Motor neuron (in vitro differentiated cells): ENCODE results near the gene YTHDF1. TPM values are rescaled to one million over a fixed set of nuclear protein-coding genes. Genes with fewer than 3 reads are reported as not detected.

ENCODE experiments used
- ATAC-seq, 8 experiments: fragments of 200-7000 bp; cut with Tn5 transposase; replicated peaks in 6 of 8; 2 replicates each; pipeline ENCODE4 v1.8.0; 2021; ENCODE audit warnings: mild to moderate bottlenecking in 8 of 8, moderate library complexity in 8 of 8
- H3K27ac ChIP-seq, 2 donors: fragments of 250-450 bp; sonication (Bioruptor Pico); 2 replicates each; pipeline ENCODE4 v1.9.0; 2021; ENCODE audit warnings: antibody characterized with exemption in 2 of 2, mild to moderate bottlenecking in 2 of 2, moderate library complexity in 1 of 2
- H3K4me1 ChIP-seq, 2 donors: fragments of 250-450 bp; sonication (Bioruptor Pico); replicated peaks in 1 of 2; 2 replicates each; pipeline ENCODE4 v1.6.1; 2021; ENCODE audit warnings: antibody characterized with exemption in 2 of 2, mild to moderate bottlenecking in 2 of 2, moderate library complexity in 1 of 2
- H3K4me3 ChIP-seq, 5 donors: fragments of 250-450 bp; sonication (Bioruptor Pico); 2 replicates each; pipeline ENCODE4 v1.9.0; 2021; ENCODE audit warnings: antibody characterized with exemption in 5 of 5, mild to moderate bottlenecking in 5 of 5, moderate library complexity in 4 of 5
- WGBS, 10 experiments: fragments of 450-650 bp; shearing (Covaris generic); methylation state at CpG; one replicate each; pipeline ENCODE4 v1.0.0; 2022; 5-methylcytosine and 5-hydroxymethylcytosine counted together
- in situ Hi-C, 9 experiments: fragments of 400-800 bp; cut with MboI; loops; one replicate each; pipeline ENCODE4 v1.15.0; 2021; ENCODE audit warnings: low sequenced_read_pairs in 9 of 9, low pct_unique_long_range_greater_than_20kb in 2 of 9; ENCODE audit not compliant: unreplicated experiment in 9 of 9
- total RNA-seq, 8 experiments: library from RNA; unstranded; fragments of 300-600 nt; gene quantifications; 2 replicates each; pipeline versions ENCODE4 v1.2.3 to v1.2.4, GENCODE V29; 2022

YTHDF1 gene
- total RNA-seq, 8 experiments from 2014 or later = 22.9 to 38.5 (median 33.6) TPM

DNA sequence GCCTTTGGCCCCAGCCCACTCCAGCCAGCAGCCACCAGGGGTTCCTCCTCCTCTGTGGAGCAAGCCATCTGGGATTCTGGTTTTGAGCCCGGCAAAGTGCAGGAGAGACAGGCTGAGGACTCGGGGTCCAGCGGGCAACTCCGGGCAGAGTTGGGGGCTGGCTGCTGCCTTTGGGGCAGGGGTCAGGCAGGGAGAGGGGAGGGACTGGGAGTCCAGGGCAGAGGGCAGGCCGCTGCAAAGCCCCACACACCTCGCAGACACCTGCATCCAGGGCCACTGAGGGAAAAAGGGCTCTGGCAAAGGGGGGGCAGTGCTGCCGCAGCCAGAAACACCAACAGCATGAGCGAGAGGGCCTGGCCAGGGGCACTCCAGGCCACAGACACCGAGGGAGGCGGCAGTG lies 28.5 kb upstream of the YTHDF1 start:
- no peak for ATAC-seq
- in situ Hi-C loops = no loop called here
- Histone ChIP-seq H3K27ac (no peak overlapping the region), H3K4me3 (no peak overlapping the region), H3K4me1 (peaks cover 17 to 20% of the 10 kb centered on the region in 2 donors)
- WGBS, 10 experiments = no CpG with 5 or more reads among the region's 10 CpGs

DNA sequence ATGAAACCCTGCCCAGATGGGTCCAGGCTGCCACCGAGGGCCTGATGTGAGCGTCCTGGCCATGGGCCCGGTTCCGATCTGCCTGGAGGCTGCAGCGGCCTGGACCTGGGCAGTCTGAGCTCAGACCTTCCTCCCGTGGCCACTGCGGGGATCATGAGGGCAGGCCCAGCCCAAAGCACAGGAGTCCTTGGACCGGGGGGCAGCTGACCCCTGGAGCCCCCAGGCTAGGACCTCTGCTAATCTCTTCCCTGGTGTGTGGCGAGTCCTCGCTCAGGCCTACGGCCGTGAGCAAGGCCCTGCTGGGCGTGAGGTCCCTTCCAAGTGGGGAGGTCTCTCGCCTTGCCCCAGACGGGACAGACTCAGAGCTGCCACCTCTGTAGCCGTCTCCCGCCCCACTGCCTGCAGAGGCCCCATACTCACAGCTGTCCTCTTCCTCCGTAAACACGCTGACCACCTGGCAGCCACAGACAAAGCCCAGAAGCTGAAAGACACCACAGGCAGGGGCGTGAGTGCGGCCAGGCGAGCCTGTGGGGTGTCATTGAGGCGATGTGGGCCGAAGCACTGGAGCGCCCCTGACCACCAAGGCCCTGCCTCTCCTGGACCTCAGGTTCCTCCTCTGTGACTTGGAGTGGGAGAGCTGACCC lies 27.8 kb upstream of the YTHDF1 start:
- H3K4me3 ChIP-seq = no peak overlapping the region
- H3K4me1 ChIP-seq = peaks cover 17 to 19% of the 10 kb centered on the region in 2 donors

GRCh38 chr20:63242736-63243135 lies 26.8 kb upstream of the YTHDF1 start:
- in situ Hi-C loops = no loop called here
- Histone ChIP-seq H3K4me3 (no peak overlapping the region), H3K27ac (no peak overlapping the region), H3K4me1 (peaks cover 11 to 19% of the 10 kb centered on the region in 2 donors)
- 83 to 100% methylated on average over 1 to 2 of the region's 21 CpGs; no CpG with 5 or more reads in 8 of the 10 experiments for WGBS, 10 experiments
- ATAC-seq = no peak

More for the DNA sequence above, 27.8 kb upstream of the YTHDF1 start:
- H3K27ac ChIP-seq = no peak overlapping the region
- 40 to 100% (median 71%) methylated on average over 1 to 11 of the region's 25 CpGs; no CpG with 5 or more reads in 4 of the 10 experiments for WGBS, 10 experiments
- no peak for ATAC-seq
- in situ Hi-C loops = no loop called here

DNA sequence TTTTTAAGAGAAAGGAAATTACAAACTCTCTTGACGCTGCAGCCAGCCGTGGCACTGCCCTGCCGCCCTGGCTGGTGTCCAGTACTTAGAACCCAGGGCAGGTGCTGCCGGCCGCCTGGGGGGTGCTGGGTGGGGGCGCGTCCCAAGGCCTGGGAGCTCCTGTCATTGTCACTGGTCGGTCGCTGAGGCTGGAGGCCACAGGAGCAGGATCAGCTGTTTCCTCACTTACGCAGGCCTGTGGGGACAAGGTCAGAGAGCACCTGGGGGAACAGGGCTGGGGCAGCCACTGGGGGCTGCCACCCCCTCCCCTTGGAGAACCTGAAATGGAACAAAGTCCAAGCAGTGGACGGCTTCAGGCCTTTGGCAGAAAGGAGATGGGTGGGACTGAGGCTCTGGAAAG lies 25.3 kb upstream of the YTHDF1 start:
- no peak overlapping the region for H3K27ac ChIP-seq
- H3K4me3 ChIP-seq = no peak overlapping the region
- WGBS, 10 experiments = 80 to 95% methylated on average over 4 of the region's 11 CpGs; no CpG with 5 or more reads in 8 of the 10 experiments
- no peak for ATAC-seq
- in situ Hi-C loops = no loop called here
- H3K4me1 ChIP-seq = peaks cover 12 to 13% of the 10 kb centered on the region in 2 donors

GRCh38 chr20:63240004-63240403 lies 24.1 kb upstream of the YTHDF1 start:
- H3K4me3 ChIP-seq = no peak overlapping the region
- no peak overlapping the region for H3K27ac ChIP-seq
- 55 to 100% (median 87%) methylated on average over 1 to 3 of the region's 11 CpGs; no CpG with 5 or more reads in 6 of the 10 experiments for WGBS, 10 experiments
- ATAC-seq = no peak
- in situ Hi-C loops = no loop called here
- peaks cover 22 to 23% of the 10 kb centered on the region in 2 donors for H3K4me1 ChIP-seq

DNA sequence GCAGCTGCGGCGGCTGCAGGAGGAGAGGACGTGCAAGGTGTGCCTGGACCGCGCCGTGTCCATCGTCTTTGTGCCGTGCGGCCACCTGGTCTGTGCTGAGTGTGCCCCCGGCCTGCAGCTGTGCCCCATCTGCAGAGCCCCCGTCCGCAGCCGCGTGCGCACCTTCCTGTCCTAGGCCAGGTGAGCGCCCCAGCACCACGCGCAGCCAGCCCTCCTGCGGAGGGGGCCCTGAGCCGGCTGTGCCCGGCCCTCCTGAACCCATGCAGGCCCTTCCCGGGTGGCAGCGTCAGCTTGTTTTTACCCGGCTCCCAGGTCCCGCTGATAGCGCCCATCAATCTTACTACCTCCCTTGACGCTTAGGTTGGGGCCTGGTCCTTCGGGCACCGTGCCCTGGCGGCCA lies 23.5 kb upstream of the YTHDF1 start:
- H3K4me1 ChIP-seq = peaks cover 25 to 29% of the 10 kb centered on the region in 2 donors
- WGBS, 10 experiments = 85 to 100% methylated on average over 1 to 12 of the region's 30 CpGs; no CpG with 5 or more reads in 8 of the 10 experiments
- H3K27ac ChIP-seq = no peak overlapping the region
- H3K4me3 ChIP-seq = no peak overlapping the region
- ATAC-seq = no peak
- in situ Hi-C loops = no loop called here

DNA sequence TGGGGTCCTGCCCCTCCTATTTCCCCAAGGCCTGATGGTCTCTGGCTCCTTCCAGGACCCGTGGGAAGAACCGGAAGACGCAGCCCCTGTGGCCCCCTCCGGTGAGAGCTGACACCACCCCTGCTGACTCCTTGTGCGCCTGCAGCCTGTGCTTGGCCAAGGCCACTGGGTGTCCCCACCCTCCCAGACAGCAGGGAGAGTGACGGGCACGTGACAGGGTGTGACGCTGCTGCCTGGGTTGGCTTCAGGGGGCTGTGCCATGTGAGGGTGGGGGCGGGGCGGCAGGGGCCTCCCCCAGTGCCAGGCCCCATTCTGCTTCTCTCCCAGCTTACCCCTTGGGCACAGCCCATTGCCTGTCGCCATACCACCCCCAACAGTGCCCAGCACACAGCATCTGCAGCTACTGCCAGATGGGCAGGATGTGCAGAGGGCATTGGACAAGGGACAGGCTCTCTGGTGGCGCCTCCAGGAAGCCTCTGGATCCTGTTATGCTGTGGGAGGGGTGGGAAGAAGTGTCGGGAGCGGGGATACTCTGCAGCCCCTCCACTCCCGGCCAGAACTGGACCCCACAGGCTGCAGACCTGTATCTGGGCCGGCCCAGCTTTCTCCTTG lies 22.7 kb upstream of the YTHDF1 start:
- ATAC-seq = peak; percentile 24 to 87 (median 44)
- H3K27ac ChIP-seq = no peak overlapping the region
- H3K4me1 ChIP-seq = peaks cover 25 to 30% of the 10 kb centered on the region in 2 donors
- in situ Hi-C loops = no loop called here
- no peak overlapping the region for H3K4me3 ChIP-seq
- WGBS, 10 experiments = 50 to 80% methylated on average over 1 of the region's 16 CpGs; no CpG with 5 or more reads in 8 of the 10 experiments

- Histone ChIP-seq H3K27ac (no peak overlapping the region), H3K4me3 (no peak overlapping the region), H3K4me1 (peaks cover 25 to 30% of the 10 kb centered on the region in 2 donors)
- WGBS, 10 experiments = 0 to 80% (median 60%) methylated on average over 1 of the region's 10 CpGs; no CpG with 5 or more reads in 5 of the 10 experiments
- ATAC-seq = no peak
- in situ Hi-C loops = no loop called here
Observed at GRCh38 chr20:63238031-63238430, 22.1 kb upstream of the YTHDF1 start.

- 73 to 100% (median 87%) methylated on average over 1 to 10 of the region's 26 CpGs; no CpG with 5 or more reads in 3 of the 10 experiments for WGBS, 10 experiments
- in situ Hi-C loops = no loop called here
- H3K4me1 ChIP-seq = peaks cover 25 to 30% of the 10 kb centered on the region in 2 donors
Observed at GRCh38 chr20:63236116-63236837, 20.3 kb upstream of the YTHDF1 start.

DNA sequence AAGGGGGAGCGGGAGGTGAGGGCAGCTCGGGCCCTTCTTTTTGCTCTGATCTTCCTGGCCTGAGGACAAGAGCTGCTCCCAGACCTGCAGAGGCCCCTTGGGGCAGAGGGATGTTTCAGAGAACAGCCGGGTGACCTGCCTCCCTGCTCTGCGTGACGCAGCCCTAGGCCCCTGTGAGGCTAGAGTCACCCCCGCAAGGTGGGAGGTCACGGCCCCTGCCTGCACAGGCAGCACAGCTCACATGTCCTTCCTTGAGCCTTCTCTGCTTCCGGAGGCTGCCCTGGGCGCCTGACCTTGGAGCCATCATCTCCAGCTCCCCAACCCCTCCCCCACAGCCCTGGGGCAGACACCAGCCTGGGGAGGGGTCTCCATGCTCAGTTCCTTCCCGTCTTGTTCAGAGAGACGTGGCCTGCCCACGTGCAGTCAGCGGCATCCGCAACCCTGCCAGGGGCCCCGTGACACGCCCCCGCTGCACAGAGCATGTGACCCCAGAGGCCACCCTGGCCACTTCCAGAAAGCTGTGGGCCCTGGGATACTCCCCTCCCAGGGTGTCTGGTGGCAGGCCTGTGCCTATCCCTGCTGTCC lies 19.6 kb upstream of the YTHDF1 start, which contains the start of gene BIRC7:
BIRC7 (plus strand) TSS at position 507 of the 585 bp plus-strand sequence. CDS start 192 bp downstream, outside the sequence.
- peak in 5 of 8 experiments; percentile 44 to 77 (median 73) for ATAC-seq

More at GRCh38 chr20:63236116-63236837, 20.3 kb upstream of the YTHDF1 start:
- peak overlapping the region in 1 of 2 donors; percentile 78 for H3K27ac ChIP-seq
- peak in 4 of 8 experiments; percentile 0 to 9 (median 2) for ATAC-seq
- H3K4me3 ChIP-seq = peak overlapping the region in 1 of 5 donors; percentile 23

GRCh38 chr20:63234693-63235398 lies 18.9 kb upstream of the YTHDF1 start:
- 0 to 49% (median 25%) methylated on average over 1 to 7 of the region's 20 CpGs; no CpG with 5 or more reads in 5 of the 10 experiments for WGBS, 10 experiments
- Histone ChIP-seq H3K4me1 (peaks cover 25 to 35% of the 10 kb centered on the region in 2 donors), H3K4me3 (no peak overlapping the region), H3K27ac (no peak overlapping the region)
- in situ Hi-C loops = no loop called here
- peak in 3 of 8 experiments; percentile 5 to 67 (median 10) for ATAC-seq

More for the DNA sequence above, 19.6 kb upstream of the YTHDF1 start, which contains the start of gene BIRC7:
- WGBS, 10 experiments = 52 to 80% methylated on average over 1 to 2 of the region's 17 CpGs; no CpG with 5 or more reads in 8 of the 10 experiments
- H3K27ac ChIP-seq = peak within 1 kb of the TSS; percentile 45 to 78
- H3K4me1 ChIP-seq = peaks cover 25 to 33% of the 10 kb centered on the region in 2 donors
- peak within 1 kb of the TSS in 1 of 5 donors; percentile 23 for H3K4me3 ChIP-seq
- in situ Hi-C loops = no loop called here

- WGBS, 10 experiments = 100% methylated on average over 1 to 2 of the region's 17 CpGs; no CpG with 5 or more reads in 8 of the 10 experiments
- H3K4me3 ChIP-seq = no peak overlapping the region
- H3K4me1 ChIP-seq = peaks cover 25 to 35% of the 10 kb centered on the region in 2 donors
- H3K27ac ChIP-seq = no peak overlapping the region
- in situ Hi-C loops = no loop called here
- ATAC-seq = no peak
Observed at GRCh38 chr20:63233924-63234323, 18.0 kb upstream of the YTHDF1 start.
